ENCODE results near the gene L3MBTL1. TPM values are rescaled to one million over a fixed set of nuclear protein-coding genes. Genes with fewer than 3 reads are reported as not detected.

Gene L3MBTL1
- total RNA-seq, 1 donor from 2014 or later: 24.7 TPM

- no peak for DNase-seq (ENCODE audit: low spot score)
Measured at GRCh38 chr20:43506238-43506637, 1.3 kb upstream of the L3MBTL1 start.

- DNase-seq (ENCODE audit: low spot score): no peak
Measured at GRCh38 chr20:43508106-43508505, 609 bp downstream of the L3MBTL1 start.

- DNase-seq (ENCODE audit: low spot score): no peak
Measured at GRCh38 chr20:43508604-43509040, 1.1 kb downstream of the L3MBTL1 start.

GRCh38 chr20:43511879-43512278, 4.4 kb downstream of the L3MBTL1 start:
- no peak for DNase-seq (ENCODE audit: low spot score)

GRCh38 chr20:43513372-43513930, 6.0 kb downstream of the L3MBTL1 start:
- no peak for DNase-seq (ENCODE audit: low spot score)

GRCh38 chr20:43513931-43514647, 6.6 kb downstream of the L3MBTL1 start:
- peak; percentile 98 for DNase-seq (ENCODE audit: low spot score)

- DNase-seq (ENCODE audit: low spot score): no peak
Measured at GRCh38 chr20:43514648-43514999, 7.1 kb downstream of the L3MBTL1 start.

GRCh38 chr20:43515628-43516027, 8.1 kb downstream of the L3MBTL1 start:
- no peak for DNase-seq (ENCODE audit: low spot score)

GRCh38 chr20:43516251-43516824, 8.8 kb downstream of the L3MBTL1 start:
- no peak for DNase-seq (ENCODE audit: low spot score)

GRCh38 chr20:43520074-43520630, 12.7 kb downstream of the L3MBTL1 start:
- DNase-seq (ENCODE audit: low spot score): no peak

GRCh38 chr20:43525021-43525420, 17.5 kb downstream of the L3MBTL1 start:
- DNase-seq (ENCODE audit: low spot score): no peak

GRCh38 chr20:43528258-43528875, 20.9 kb downstream of the L3MBTL1 start:
- DNase-seq (ENCODE audit: low spot score): no peak

GRCh38 chr20:43529051-43529450, 21.6 kb downstream of the L3MBTL1 start:
- DNase-seq (ENCODE audit: low spot score): no peak

GRCh38 chr20:43529457-43530153, 22.1 kb downstream of the L3MBTL1 start:
- no peak for DNase-seq (ENCODE audit: low spot score)

GRCh38 chr20:43530321-43531090, 23.0 kb downstream of the L3MBTL1 start:
- DNase-seq (ENCODE audit: low spot score): no peak

- DNase-seq (ENCODE audit: low spot score): no peak
Measured at GRCh38 chr20:43531091-43531443, 23.6 kb downstream of the L3MBTL1 start.

- no peak for DNase-seq (ENCODE audit: low spot score)
Measured at GRCh38 chr20:43532416-43533055, 25.0 kb downstream of the L3MBTL1 start.

GRCh38 chr20:43533060-43533459, 25.6 kb downstream of the L3MBTL1 start:
- no peak for DNase-seq (ENCODE audit: low spot score)

- no peak for DNase-seq (ENCODE audit: low spot score)
Measured at GRCh38 chr20:43534016-43534415, 26.5 kb downstream of the L3MBTL1 start.

- no peak for DNase-seq (ENCODE audit: low spot score)
Measured at GRCh38 chr20:43534791-43535350, 27.4 kb downstream of the L3MBTL1 start.
